ENCODE measurements around the gene LIN7B.
A peak's percentile ranks its signal among the peaks of the same experiment; 100 is the strongest.

The LIN7B gene

DNA sequence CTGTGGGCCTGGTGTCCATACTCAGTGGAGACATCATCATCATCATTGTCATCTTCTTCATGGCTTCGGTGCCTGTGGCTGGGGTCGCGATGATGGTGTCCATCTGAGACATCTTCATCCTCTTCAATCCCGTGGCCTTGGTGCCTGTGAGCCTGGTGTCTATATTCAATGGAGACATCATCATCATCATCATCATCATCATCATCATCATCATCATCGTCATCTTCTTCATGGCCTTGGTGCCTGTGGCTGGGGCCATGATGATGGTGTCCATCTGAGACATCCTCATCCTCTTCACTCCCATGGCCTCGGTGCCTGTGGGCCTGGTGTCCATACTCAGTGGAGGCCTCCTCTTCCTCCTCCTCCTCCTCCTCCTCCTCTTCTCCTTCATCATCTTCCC, 40.1 kb downstream of the LIN7B start:
- Histone ChIP-seq H3K36me3 (ENCODE audit: control insufficient read depth in 2 of 2, insufficient read depth in 1 of 2, low read length in 2 of 2) (no peaks in the 10 kb centered on the region), H3K9me3 (ENCODE audit: control insufficient read depth, insufficient read depth, low read depth, low read length) (no peaks in the 10 kb centered on the region), H3K4me1 (ENCODE audit: control insufficient read depth, insufficient read depth, low read length) (peaks cover 7% of the 10 kb centered on the region), H3K27ac (ENCODE audit: extremely low read depth, low read depth, low read length) (no peak overlapping the region), H3K4me3 (ENCODE audit: low read depth, low read length) (no peak overlapping the region)
- no peak for TF ChIP-seq ZNF394 (tag by site-specific recombination; IDR thresholded peaks at IDR 0.05; ENCODE audit: borderline replicate concordance)
- TF ChIP-seq, protein P1, sequence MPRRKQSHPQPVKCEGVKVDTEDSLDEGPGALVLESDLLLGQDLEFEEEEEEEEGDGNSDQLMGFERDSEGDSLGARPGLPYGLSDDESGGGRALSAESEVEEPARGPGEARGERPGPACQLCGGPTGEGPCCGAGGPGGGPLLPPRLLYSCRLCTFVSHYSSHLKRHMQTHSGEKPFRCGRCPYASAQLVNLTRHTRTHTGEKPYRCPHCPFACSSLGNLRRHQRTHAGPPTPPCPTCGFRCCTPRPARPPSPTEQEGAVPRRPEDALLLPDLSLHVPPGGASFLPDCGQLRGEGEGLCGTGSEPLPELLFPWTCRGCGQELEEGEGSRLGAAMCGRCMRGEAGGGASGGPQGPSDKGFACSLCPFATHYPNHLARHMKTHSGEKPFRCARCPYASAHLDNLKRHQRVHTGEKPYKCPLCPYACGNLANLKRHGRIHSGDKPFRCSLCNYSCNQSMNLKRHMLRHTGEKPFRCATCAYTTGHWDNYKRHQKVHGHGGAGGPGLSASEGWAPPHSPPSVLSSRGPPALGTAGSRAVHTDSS (tag by site-specific recombination; IDR thresholded peaks at IDR 0.05): peak; percentile 99
- POLR2A ChIA-PET: no interaction called here
- CTCF ChIA-PET: no interaction called here

DNA sequence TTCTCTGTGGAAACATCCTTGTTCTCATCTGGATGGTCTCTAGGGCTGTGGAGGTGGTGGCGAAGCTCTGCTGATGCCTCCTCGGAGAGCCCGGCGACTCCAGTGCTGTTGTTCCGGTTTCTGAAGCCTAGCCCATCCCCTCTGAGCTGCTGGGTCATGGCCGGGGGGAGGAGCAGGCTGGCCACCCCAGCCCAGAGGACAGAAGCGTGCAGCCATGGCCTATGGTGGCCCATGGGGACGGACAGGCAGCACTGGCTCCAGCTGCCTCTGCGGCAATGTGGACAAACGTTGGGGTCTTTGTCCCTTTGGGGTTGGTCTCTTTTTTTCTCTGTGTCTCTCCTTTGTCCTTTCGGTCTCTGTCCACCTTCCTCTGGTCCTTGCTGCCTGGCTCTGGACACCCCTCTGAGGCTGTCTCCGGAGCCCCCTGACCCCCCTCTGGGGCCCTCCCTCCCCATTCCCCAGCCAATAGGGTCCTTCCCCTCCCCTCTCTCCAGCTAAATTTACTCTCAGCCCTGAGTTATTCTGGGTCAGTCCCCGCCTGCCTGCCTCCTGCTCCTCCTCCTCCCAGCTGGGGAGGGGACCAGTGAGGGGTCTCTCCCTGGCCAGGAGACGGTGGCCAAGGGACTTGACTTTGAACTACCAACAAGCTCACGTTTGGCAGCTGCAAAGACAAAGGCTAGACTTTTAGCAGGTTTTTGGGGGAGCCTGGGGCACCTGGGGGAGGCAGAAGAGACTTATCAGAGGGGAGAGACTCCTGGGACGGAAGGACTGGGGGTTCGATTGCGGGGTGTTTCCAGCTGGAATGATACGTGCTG, 41.0 kb downstream of the LIN7B start, which contains the start of gene HRC:
Gene HRC, minus strand, starts transcription at position 392 of the 815 bp plus-strand sequence. Its CDS starts 159 bp downstream, at position 233.
- ChIA-PET POLR2A (interaction anchor here (0.6 kb wide), 1 partner anchor 28 kb away, joined by 3 read pairs; no protein-coding TSS in a partner anchor), CTCF (interaction anchor here (0.7 to 1.3 kb wide), 3 partner anchors 9 to 70 kb away, joined by 3 to 6 read pairs (median 4); no protein-coding TSS in a partner anchor)
- TF ChIP-seq HIC1 (tag by site-specific recombination; IDR thresholded peaks at IDR 0.05) (no peak), ZBTB8A (tag by site-specific recombination; IDR thresholded peaks at IDR 0.05) (no peak), ZNF776 (tag by site-specific recombination; IDR thresholded peaks at IDR 0.05; ENCODE audit: borderline replicate concordance) (no peak), ZNF174 (tag by site-specific recombination; IDR thresholded peaks at IDR 0.05) (no peak)

DNA sequence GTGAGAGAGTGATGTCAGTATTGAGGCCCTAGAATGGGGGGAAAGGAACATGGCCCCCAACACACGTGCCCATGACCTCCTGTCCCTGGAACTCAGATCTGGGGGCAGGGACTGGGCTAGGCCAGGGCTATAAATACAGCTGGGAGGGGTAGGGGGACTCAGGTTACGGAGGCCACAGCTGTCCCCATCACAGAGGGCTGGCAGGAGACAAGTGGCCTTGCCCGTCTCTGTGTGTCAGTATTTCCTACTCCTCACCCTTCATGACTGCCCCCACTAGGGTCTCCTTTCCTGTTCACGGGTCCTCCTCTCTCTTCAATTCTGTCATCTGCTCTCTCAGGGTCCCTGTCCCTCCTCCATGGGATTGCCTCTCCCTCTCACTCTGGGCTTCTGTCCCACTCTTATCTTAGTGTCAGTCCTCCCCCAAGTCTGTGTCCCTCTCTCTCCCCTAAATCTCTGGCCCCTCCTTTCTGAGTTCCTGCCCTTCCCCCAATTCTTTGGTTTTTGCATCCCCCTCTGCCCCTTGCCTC, 41.7 kb downstream of the LIN7B start:
- CTCF ChIA-PET: interaction anchor here (0.7 to 1.3 kb wide), 3 partner anchors 10 to 69 kb away, joined by 3 to 6 read pairs (median 4); no protein-coding TSS in a partner anchor
- POLR2A ChIA-PET: interaction anchor here (0.6 kb wide), 1 partner anchor 28 kb away, joined by 3 read pairs; no protein-coding TSS in a partner anchor
- TF ChIP-seq, protein P2, sequence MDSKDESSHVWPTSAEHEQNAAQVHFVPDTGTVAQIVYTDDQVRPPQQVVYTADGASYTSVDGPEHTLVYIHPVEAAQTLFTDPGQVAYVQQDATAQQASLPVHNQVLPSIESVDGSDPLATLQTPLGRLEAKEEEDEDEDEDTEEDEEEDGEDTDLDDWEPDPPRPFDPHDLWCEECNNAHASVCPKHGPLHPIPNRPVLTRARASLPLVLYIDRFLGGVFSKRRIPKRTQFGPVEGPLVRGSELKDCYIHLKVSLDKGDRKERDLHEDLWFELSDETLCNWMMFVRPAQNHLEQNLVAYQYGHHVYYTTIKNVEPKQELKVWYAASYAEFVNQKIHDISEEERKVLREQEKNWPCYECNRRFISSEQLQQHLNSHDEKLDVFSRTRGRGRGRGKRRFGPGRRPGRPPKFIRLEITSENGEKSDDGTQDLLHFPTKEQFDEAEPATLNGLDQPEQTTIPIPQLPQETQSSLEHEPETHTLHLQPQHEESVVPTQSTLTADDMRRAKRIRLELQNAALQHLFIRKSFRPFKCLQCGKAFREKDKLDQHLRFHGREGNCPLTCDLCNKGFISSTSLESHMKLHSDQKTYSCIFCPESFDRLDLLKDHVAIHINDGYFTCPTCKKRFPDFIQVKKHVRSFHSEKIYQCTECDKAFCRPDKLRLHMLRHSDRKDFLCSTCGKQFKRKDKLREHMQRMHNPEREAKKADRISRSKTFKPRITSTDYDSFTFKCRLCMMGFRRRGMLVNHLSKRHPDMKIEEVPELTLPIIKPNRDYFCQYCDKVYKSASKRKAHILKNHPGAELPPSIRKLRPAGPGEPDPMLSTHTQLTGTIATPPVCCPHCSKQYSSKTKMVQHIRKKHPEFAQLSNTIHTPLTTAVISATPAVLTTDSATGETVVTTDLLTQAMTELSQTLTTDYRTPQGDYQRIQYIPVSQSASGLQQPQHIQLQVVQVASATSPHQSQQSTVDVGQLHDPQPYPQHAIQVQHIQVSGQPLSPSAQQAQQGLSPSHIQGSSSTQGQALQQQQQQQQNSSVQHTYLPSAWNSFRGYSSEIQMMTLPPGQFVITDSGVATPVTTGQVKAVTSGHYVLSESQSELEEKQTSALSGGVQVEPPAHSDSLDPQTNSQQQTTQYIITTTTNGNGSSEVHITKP (tag by site-specific recombination; IDR thresholded peaks at IDR 0.05): peak; percentile 86
- peak; percentile 17; the same call in 1 of the 2 replicates for TF ChIP-seq SP2 (tag by site-specific recombination; IDR thresholded peaks at IDR 0.05)
- TF ChIP-seq ZNF664 (tag by site-specific recombination; IDR thresholded peaks at IDR 0.05): no peak
- TF ChIP-seq KLF8 (tag by site-specific recombination; IDR thresholded peaks at IDR 0.05): no peak
- TF ChIP-seq ZNF138 (tag by site-specific recombination; IDR thresholded peaks at IDR 0.05; ENCODE audit: borderline replicate concordance): no peak
- 0 out of 2 replicates have a peak, but pooled peaks have one; percentile 8 for TF ChIP-seq KLF1 (tag by site-specific recombination; IDR thresholded peaks at IDR 0.05)
- peak; percentile 81; the same call in 1 of the 2 replicates for TF ChIP-seq ZBTB7A (tag by site-specific recombination; IDR thresholded peaks at IDR 0.05; ENCODE audit: low read depth)
- no peak for TF ChIP-seq ZNF544 (tag by site-specific recombination; IDR thresholded peaks at IDR 0.05)
- TF ChIP-seq ZBTB20 (tag by site-specific recombination; IDR thresholded peaks at IDR 0.05): 0 out of 2 replicates have a peak, but pooled peaks have one; percentile 35
- TF ChIP-seq, protein P3, sequence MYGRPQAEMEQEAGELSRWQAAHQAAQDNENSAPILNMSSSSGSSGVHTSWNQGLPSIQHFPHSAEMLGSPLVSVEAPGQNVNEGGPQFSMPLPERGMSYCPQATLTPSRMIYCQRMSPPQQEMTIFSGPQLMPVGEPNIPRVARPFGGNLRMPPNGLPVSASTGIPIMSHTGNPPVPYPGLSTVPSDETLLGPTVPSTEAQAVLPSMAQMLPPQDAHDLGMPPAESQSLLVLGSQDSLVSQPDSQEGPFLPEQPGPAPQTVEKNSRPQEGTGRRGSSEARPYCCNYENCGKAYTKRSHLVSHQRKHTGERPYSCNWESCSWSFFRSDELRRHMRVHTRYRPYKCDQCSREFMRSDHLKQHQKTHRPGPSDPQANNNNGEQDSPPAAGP (tag by site-specific recombination; IDR thresholded peaks at IDR 0.05): 0 out of 2 replicates have a peak, but pooled peaks have one; percentile 23
- TF ChIP-seq ZNF366 (tag by site-specific recombination; conservative IDR thresholded peaks at IDR 0.05): 0 out of 2 replicates have a peak, but pooled peaks have one; percentile 28

More for the DNA sequence above, 41.0 kb downstream of the LIN7B start, which contains the start of gene HRC:
- no peak within 1 kb of the TSS for H3K27ac ChIP-seq (ENCODE audit: extremely low read depth, low read depth, low read length)
- H3K4me3 ChIP-seq (ENCODE audit: low read depth, low read length): no peak within 1 kb of the TSS
- H3K36me3 ChIP-seq (ENCODE audit: control insufficient read depth in 2 of 2, insufficient read depth in 1 of 2, low read length in 2 of 2): no peaks in the 10 kb centered on the region
- H3K4me1 ChIP-seq (ENCODE audit: control insufficient read depth, insufficient read depth, low read length): peaks cover 7% of the 10 kb centered on the region
- H3K9me3 ChIP-seq (ENCODE audit: control insufficient read depth, insufficient read depth, low read depth, low read length): no peaks in the 10 kb centered on the region

More for the DNA sequence above, 41.7 kb downstream of the LIN7B start:
- Histone ChIP-seq H3K4me3 (ENCODE audit: low read depth, low read length) (no peak overlapping the region), H3K27ac (ENCODE audit: extremely low read depth, low read depth, low read length) (no peak overlapping the region), H3K36me3 (ENCODE audit: control insufficient read depth in 2 of 2, insufficient read depth in 1 of 2, low read length in 2 of 2) (no peaks in the 10 kb centered on the region), H3K4me1 (ENCODE audit: control insufficient read depth, insufficient read depth, low read length) (peaks cover 7% of the 10 kb centered on the region), H3K9me3 (ENCODE audit: control insufficient read depth, insufficient read depth, low read depth, low read length) (no peaks in the 10 kb centered on the region)

Measured in HEK293 (cell line).